Fibroblast of lung (primary cell): Measurements from ENCODE around the gene PDE6A.

Experiments
- CTCF ChIP-seq, 2 donors: IDR thresholded peaks in 1 of 2; conservative IDR thresholded peaks in 1 of 2; 1 replicate in 1 of 2; 2 replicates in 1 of 2; pipeline ENCODE4 v1.5.1; 2011 to 2012; ENCODE audit warnings: low read length in 2 of 2, control low read depth in 1 of 2, inconsistent platforms in 1 of 2, low read depth in 1 of 2, mild to moderate bottlenecking in 1 of 2
- EZH2 ChIP-seq: IDR thresholded peaks from 2 replicates; pipeline ENCODE4 v1.5.1; 2012; ENCODE audit warnings: low read length, control low read depth, mild to moderate bottlenecking; ENCODE audit errors: missing control alignments

- TF ChIP-seq CTCF (conservative IDR thresholded peaks at IDR 0.05 in 1 of 2, IDR thresholded peaks at IDR 0.05 in 1 of 2; ENCODE audit: low read depth in 1 of 2, low read length in 2 of 2): no peak
- no peak for TF ChIP-seq EZH2
These were observed 30.8 kb upstream of the PDE6A start for GRCh38 chr5:149975409-149975808.
